ENCODE results near the gene GLS. TPM values are rescaled to one million over a fixed set of nuclear protein-coding genes. Genes with fewer than 3 reads are reported as not detected.
A peak's percentile ranks its signal among the peaks of the same experiment; 100 is the strongest.

Gene GLS
- total and polyA plus RNA-seq, 9 of the 15 experiments (the other 6 are each of a cell fraction or from before 2014, with no cell fraction given), result 13.7 to 77.5 (median 48.2) TPM

- peak in 1 of 2 experiments; percentile 75; a peak in 2 of 4 replicates for TF ChIP-seq ZNF318 (IDR thresholded peaks at IDR 0.05; ENCODE audit: borderline replicate concordance in 1 of 2, low read depth in 1 of 2)
- TF ChIP-seq MXI1 (IDR thresholded peaks at IDR 0.05; ENCODE audit: low read depth, low read length), result peak; percentile 54; the same call in 1 of the 2 replicates
- TF ChIP-seq TFAP4 (CRISPR knock-in tag; IDR thresholded peaks at IDR 0.05; ENCODE audit: borderline replicate concordance), result peak; percentile 64
- peak in 1 of 3 experiments; percentile 23 for TF ChIP-seq YY1 (IDR thresholded peaks at IDR 0.05; ENCODE audit: borderline replicate concordance in 1 of 3, control insufficient read depth in 1 of 3, extremely low read depth in 1 of 3, insufficient read depth in 3 of 3, insufficient read length in 1 of 3, insufficient replicate concordance in 2 of 3, low read depth in 1 of 3, low read length in 2 of 3)
- TF ChIP-seq TOE1 (IDR thresholded peaks at IDR 0.05; ENCODE audit: borderline replicate concordance), result peak; percentile 36; the same call in 1 of the 2 replicates
- no peak for TF ChIP-seq TOE1 (CRISPR knock-in tag; IDR thresholded peaks at IDR 0.05; ENCODE audit: borderline replicate concordance, low read depth)
- no peak for TF ChIP-seq DLX4 (CRISPR knock-in tag; IDR thresholded peaks at IDR 0.05)
- TF ChIP-seq FOXP4 (CRISPR knock-in tag; IDR thresholded peaks at IDR 0.05; ENCODE audit: borderline replicate concordance), result peak; percentile 65; the same call in 1 of the 2 replicates
- 0 out of 2 replicates have a peak, but pooled peaks have one; percentile 23 for TF ChIP-seq DIDO1 (tag; IDR thresholded peaks at IDR 0.05; ENCODE audit: low read depth)
- TF ChIP-seq SP2 (IDR thresholded peaks at IDR 0.05; ENCODE audit: extremely low read depth, low read depth, low read length, poor library complexity, severe bottlenecking), result no peak
- TF ChIP-seq CCAR2 (IDR thresholded peaks at IDR 0.05; ENCODE audit: low read depth, low read length), result no peak
Measured at GRCh38 chr2:190881598-190882410, 1.2 kb downstream of the GLS start (continued).

Data from K562 (cell line).